Fibroblast of skin of left quadriceps (primary cell): Measurements from ENCODE around the gene KHDC1.
A peak's percentile ranks its signal among the peaks of the same experiment; 100 is the strongest.
"Not testable (repeated sequence)": the region's sequence is repeated elsewhere in the genome, so short reads cannot be mapped to it uniquely, and the experiment has no call there.

Experiments used
- DNase-seq, 2 experiments: peaks; one replicate each; pipeline ENCODE4 v3.0.0-alpha.2; 2013; ENCODE audit warnings: low read depth in 2 of 2

The KHDC1 gene

DNA sequence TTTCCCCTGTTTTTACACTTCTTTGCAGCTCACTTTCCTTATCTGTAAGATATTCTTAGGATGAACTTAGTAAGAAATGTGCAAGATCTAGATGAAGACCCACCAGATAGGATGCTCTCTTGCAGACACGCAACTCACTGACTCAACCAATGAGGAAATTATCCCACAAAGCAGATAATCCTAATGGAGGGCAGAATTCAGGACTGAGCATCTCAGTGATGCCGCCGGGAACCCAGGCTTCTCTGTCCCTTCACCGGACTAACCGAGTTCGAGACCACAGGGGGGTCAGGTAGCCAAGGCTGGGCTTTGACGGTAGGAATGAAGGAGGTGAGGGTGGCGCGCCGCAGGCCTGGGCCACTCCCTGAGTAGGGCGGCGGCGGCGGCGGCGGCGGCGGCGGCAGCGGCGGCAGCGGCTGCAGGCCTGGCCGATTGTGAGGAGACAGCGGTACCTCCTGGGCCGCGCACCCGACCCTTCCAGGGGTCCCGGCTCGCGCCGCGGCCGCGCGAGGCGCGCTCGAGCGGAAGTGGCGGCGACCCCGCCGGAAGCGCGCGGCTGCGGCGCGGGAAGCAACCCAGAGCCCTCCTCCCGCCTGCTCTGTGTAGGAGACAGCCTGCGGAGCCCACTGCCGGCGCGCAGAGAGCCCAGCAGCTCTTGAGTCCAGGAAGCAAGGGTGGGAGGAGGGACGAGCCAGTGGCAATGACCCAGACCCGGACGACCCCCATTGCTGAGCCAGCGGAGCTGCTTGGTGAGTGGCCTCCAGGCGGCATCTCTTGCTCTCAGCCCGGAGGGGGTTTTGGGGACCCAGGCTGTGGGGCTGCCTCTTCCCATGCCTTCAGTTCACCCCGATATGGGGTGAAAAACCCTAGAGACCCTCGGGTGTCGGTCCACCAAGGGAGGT is at the start of gene KHDC1:
Gene KHDC1 (minus strand): TSS at position 526 of the 899 bp plus-strand sequence. CDS start 20,679 bp downstream, outside the sequence.
- DNase-seq = peak; percentile 13 to 32

GRCh38 chr6:73310503-73310845 is 47.5 kb upstream of the KHDC1 start:
- DNase-seq = not testable (repeated sequence)

DNA sequence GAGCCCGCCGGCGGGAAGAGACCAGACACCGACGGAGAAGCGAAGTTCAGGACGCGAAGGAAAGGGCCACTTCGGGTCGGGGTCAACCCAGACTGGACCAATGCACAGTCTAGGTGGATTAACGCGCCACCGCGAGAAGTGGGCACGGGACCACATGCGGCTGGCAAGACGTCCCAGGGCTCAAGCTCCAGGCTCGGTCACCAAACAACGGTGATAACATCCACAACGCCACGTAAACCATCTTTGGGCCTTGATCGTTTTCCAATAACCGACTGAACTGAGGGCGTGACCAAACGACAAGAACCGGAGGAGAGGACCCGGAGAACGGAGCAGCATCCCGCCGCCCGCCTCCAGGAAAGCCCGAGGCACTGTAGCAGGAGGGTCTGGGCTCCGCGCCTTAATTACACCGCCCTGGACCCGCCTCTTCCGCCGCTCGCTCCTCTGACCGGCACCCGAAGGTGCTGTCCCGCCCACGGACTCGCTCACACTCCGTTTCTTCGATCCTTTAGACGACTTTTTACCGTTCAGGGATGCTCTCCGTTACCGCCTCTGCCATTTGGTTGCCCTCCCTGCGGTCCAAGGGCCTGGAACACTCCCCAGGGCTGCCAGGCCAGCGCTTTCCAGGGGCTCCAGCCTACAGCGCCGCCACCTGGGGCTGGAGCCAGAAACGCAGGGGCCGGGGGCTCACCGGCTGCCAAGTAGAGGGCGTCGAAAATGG is 46.9 kb upstream of the KHDC1 start:
- peak; percentile 24 to 34 for DNase-seq

DNA sequence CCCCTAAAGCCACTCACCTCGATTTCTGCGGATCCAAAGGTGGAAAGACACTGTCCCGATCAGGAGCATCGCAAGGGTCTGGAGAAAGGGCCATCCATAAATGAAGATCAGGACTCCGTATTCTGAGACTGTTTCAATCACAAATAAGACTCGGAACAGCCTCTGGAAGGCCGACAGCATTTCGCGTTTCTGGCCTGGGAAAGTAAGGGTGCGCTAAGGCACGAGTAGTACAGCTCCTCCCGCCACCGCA is 46.5 kb upstream of the KHDC1 start:
- peak in 1 of 2 experiments; percentile 18 for DNase-seq

DNA sequence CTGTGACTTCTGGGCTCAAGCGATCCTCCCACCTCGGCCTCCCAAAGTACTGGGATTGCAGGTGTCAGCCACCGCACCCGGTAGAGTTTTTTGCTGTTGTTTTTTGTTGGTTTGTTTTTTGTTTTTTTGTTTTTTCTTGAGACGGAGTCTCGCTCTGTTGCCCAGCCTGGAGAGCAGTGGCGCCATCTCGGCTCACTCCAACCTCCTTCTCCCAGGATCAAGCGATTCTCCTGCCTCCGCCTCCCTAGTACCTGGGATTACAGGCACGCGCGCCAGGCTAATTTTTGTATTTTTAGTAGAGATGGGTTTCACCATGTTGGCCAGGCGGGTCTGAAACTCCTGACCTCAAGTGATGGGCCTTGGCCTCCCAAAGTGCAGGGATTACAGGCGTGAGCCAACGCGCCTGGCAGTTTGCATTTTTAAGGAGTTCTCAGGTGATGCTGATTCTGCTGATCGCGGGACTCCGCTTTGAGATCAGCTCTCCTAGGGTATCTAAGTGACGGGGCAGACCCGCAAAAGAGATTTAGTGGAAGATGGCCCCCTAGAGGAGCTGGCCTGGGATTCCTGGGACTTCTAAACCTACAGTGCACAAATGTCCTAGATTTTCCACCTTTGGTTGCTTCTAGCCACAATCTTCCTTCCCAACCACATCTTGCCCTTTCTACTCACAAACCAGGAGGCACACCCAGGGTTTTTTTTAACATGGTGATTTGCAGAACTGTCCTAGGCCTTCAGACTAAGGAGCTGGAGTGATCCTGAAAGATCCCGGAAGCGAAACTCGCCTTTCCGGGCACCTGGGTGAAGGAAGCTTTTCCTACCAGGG is 45.9 kb upstream of the KHDC1 start:
- DNase-seq = no peak

GRCh38 chr6:73303773-73304172 is 40.8 kb upstream of the KHDC1 start:
- DNase-seq = not testable (repeated sequence)

- DNase-seq = no peak
These were observed 39.3 kb upstream of the KHDC1 start for GRCh38 chr6:73302339-73302738.

GRCh38 chr6:73299151-73299971 is 36.4 kb upstream of the KHDC1 start:
- DNase-seq = no peak

DNA sequence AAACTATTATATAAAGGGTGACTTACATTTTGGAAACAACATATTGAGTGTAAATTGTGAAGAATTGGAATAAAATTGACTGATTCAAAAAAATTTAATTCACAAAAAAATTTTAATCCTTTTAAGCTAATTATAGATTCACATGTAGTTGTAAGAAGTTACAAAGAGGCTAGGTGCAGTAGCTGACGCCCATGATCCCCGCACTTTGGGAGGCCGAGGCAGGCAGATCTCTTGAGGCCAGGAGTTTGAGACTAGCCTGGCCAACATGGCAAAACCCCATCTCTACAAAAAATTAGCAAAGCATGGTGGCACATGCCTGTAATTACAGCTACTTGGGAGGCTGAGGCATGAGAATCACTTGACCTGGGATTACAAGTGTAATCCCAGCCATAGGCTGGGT is 30.3 kb upstream of the KHDC1 start:
- DNase-seq = no peak

DNA sequence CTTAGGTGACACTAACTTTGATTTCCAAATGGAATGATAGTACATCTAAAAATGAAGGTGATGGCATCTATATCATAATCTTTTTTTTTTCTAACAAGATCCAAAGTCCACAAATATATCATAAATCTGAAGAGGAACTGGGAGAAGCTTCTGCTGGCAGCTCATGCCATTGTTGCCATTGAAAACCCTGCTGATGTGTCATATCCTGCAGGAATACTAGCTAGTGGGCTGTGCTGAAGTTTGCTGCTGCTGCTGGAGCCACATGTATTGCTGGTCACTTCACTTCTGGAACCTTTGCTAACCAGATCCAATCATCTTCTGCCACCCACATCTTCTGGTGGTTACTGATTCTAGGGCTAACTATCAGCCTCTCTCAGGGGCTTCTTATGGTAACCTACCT is 27.4 kb upstream of the KHDC1 start:
- no peak for DNase-seq

GRCh38 chr6:73286752-73287151 is 23.8 kb upstream of the KHDC1 start:
- DNase-seq = no peak

DNA sequence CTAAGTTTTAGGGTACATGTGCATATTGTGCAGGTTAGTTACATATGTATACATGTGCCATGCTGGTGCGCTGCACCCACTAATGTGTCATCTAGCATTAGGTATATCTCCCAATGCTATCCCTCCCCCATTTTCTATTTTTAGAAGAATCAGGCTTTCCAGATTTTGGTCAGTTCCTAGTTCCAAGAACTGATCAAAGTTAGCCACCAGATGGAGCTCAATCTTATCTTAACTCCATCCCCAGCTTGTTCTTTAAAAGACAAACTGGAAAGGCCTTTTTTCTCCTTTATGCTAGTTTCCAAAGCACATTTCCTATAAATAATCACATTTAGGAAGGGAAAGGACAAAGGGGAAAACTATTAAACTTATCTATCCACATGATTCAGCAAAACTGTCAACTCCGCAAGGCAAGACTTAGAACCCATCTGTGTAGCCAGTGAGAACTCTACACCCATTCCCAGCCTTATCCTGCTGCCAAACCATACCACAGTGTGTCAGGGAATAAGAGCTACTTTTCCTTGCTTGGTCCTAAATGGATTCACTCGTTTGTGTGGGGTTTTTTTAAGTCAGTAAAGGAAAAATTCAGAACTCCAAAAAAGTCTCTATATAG is 22.8 kb upstream of the KHDC1 start:
- DNase-seq = peak; percentile 37 to 39

- DNase-seq = no peak
These were observed 19.9 kb upstream of the KHDC1 start for GRCh38 chr6:73282871-73283270.

- DNase-seq = not testable (repeated sequence)
These were observed 18.7 kb upstream of the KHDC1 start for GRCh38 chr6:73281684-73282083.

- DNase-seq = not testable (repeated sequence)
These were observed 6.3 kb upstream of the KHDC1 start for GRCh38 chr6:73269296-73269695.

- DNase-seq = not testable (repeated sequence)
These were observed 5.9 kb upstream of the KHDC1 start for GRCh38 chr6:73268896-73269295.

DNA sequence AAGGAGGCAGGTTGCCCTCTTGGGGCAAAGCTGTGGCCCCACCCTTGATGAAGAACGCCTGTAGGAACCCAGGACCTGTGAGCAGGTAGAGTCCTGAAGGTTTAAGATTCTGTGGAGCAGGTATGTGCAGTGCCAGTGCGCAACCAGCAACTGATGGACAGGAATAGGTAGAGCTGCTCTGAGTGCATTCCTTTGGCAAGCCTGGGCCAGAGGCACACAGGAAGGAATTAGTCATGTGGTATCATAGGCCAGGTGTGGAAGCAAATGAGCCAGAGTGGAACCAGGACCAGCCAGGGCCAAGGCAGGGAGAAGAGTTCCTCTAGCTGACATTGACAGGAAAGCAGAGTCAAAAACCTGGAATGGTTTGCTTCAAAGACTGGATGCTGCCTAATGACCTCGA is 1.4 kb upstream of the KHDC1 start:
- no peak for DNase-seq

DNA sequence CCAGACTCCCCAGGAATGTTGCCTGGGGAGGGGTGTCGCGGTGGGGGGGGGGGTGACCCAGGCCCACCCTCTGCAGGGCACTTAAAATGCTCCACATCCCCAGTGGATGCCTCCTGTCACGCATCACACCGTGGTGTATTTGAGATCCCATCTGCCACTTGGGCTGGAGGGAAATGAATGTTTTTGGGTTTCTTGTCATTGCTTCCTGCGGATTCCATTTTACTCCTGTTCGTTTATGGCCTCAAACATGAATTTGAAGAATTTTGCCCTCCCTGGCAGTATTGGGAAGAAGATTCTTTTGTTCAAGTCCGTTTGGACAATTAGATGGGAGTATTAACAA is 544 bp upstream of the KHDC1 start:
- DNase-seq = no peak

DNA sequence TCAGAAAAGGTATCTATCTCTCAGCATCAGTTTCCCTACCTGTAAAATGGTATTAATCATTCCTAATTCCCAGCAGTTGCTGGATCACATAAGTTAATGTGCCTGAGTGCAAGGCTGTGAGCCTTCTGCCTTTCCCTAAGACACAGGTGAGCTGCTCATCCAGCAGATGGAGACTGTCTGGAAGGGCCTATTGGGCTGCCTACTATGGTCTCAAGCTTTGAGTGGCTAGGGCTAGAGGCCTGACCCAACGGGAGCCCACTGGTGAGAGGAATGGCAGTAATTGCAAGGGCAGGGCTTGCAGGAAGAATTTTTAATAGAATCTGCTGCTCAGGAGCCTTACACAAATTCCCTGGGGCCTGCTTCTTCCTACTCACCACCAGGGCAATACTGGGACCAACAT is 4.3 kb downstream of the KHDC1 start:
- no peak for DNase-seq

DNA sequence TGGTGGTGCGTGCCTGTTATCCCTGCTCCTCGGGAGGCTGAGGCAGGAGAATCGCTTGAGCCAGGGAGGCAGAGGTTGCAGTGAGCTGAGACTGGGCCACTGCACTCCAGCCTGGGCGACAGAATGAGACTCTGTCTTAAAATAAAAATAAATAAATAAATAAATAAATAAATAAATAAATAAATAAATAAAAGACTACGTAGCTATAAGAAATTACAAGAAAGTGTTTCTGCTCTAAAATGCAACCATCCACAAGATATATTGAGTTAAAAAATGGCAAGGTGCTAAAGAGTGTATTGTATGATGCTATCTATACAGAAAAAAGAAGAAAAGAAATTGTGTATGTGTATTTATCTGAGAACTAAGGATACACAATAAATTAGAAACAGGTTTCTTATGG is 8.7 kb downstream of the KHDC1 start:
- DNase-seq = not testable (repeated sequence)

- no peak for DNase-seq
These were observed 10.3 kb downstream of the KHDC1 start for GRCh38 chr6:73252703-73253102.
